HG03159 (cell line): ENCODE results near the gene UPK3A.
"Not testable (repeated sequence)": the region's sequence is repeated elsewhere in the genome, so short reads cannot be mapped to it uniquely, and the experiment has no call there.

Experiments
- ATAC-seq: cut with Tn5 transposase; IDR thresholded peaks from one replicate; pipeline ENCODE4 v1.9.1; 2021; ENCODE audit warnings: mild to moderate bottlenecking, moderate library complexity; ENCODE audit not compliant: unreplicated experiment

The UPK3A gene

DNA sequence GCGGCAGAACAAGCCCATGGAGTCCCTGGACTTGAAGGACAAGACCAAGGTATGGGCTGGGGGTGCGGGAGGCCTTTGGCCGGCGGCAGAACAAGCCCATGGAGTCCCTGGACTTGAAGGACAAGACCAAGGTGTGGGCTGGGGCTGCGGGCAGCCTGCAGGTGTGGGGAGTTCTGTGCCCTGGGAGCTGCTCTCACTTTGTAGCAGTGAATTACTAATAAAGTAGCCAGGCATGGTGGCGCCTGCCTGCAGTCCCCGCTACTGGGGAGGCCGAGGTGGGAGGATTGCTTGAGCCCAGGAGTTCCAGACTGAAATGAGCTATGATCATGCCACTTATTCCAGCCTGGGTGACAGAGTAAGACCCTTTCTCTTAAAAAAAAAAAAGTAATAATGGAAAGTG lies 43.5 kb downstream of the UPK3A start:
- not testable (repeated sequence) for ATAC-seq

- ATAC-seq, result no peak
Observed at GRCh38 chr22:45328822-45329529, 44.2 kb downstream of the UPK3A start.

DNA sequence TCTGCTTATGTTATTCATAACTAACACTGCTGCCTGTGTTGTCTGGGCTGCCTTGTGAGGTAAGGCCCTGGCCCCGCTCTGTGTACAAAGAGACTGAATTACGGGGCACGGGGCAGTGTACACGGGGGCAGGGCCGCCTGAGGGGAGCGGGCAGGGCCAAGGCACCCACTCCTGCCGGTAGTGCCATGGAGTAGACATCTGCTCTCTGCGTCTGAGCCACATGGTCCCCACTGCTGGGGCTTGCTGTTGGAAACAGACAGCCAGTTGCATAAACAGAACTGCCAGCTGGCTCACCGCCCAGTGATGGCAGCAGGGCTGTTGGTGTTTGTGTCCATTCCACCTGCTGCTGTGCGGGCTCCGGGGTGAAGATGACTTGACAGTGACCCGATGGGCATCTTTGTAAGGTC lies 44.8 kb downstream of the UPK3A start:
- ATAC-seq, result no peak

DNA sequence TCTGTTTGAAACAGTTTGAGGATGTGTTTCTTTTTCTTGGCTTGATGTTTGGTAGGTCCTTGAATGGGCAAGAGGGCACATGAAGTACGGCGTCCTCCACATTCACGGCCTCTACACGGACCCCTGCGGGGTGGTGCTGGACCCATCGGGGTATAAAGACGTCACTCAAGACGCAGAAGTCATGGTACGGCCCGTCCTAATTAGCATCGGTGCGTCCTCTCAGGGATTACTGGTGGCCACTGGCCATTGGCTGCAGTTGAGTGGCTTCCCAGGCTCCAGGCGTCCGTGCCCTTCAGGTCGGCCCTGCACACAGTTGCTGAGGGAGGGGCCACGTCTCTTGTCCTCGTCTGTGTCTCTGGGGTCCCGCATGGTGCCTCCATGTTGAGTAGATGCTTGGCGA lies 45.8 kb downstream of the UPK3A start:
- ATAC-seq, result no peak

DNA sequence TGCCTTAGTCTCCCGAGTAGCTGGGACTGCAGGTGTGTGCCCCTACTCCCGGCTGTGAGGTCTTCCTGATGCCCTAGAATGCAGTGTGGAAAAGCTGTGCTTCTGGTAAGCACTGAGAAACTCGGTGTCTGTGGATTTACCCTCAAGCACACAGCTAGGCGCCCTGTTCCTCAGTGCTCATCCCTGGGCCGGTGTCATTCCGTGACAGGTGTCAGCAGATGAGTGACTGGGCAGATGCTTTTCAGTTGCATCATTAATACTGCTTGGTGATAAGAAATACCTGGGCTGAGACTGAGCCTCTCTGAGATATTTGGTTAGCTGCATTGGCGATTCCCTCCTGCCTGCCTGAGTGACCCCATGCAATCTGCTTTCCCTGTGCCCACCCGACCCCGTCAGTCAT lies 46.7 kb downstream of the UPK3A start:
- ATAC-seq, result no peak

GRCh38 chr22:45332001-45332400 lies 47.3 kb downstream of the UPK3A start:
- ATAC-seq, result no peak

DNA sequence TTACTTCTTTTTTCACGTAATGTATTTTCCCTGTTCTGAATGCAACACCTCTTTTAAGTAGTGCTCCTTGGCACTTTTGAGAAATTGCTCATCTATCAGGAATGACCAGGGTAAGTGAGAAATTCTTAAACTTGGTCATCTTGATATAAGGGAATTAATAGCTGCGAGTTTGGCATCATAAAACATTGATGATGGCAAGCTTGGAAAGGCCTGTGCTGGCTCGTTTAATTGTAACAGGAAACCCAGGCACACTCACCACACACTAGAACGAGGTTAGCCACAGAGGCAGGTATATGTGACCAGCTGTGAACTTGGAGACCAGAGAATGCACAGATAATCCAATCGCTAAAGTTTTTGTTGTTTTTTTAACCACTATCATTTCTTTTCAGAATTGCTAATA lies 49.3 kb downstream of the UPK3A start:
- no peak for ATAC-seq

DNA sequence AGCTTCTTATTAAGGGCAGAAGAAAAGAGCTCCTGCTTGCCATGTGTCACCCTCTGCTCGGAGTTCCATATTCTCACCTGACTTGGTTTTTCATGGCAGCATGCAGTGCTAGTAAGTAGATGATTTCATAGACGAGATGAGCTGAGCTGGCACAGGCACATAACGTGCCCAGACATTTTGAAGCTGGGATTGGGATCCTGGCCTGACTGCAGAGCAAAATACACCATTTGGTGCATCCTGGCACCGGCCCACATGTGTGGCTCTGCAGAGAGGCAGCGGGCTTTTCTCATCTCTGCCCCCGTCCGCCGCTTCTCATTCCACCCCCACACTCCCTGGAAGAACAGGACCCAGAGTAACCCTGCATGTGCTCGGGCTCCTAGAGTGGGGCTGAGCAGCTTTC lies 49.8 kb downstream of the UPK3A start:
- no peak for ATAC-seq

DNA sequence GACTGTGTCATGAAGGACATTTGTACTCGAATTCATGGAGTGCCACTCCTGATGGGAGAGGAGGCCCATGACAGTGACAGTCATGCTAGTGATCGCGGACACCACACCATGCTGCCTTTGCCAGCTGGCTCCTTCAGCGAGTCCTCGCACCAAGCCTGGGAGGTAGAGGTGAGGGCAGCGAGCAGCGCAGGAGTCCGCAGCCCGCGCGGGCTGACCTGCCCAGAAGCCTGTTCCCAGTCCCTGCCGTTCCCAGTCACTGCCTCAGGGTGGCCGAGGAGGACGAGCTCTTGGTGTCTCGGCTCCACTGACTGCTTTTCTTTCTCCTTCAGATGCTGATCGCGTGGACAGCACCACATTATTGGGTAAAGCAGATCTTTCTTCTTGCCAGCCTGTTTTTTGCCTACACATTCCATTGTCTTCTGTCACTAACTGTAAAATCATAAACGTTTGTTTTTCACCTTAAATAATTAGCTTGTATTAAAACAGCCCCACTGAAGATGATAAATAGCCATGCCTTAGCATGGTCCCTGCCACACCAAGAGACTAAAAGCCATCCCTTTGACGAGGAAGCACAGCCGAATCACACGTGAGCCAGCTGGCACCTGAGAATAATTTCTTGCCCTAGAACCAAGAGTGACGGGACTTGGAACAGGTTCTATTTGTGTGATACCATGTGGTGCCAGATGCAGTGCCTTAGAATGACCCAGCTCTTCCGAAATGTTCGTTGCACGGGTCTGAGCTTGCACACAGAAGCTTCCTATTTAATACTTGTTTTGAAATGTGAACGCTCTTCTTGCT lies 50.5 kb downstream of the UPK3A start:
- no peak for ATAC-seq

GRCh38 chr22:45335854-45336522 lies 51.2 kb downstream of the UPK3A start:
- ATAC-seq, result no peak

GRCh38 chr22:45336971-45337431 lies 52.3 kb downstream of the UPK3A start:
- no peak for ATAC-seq

- no peak for ATAC-seq
Observed at GRCh38 chr22:45337536-45337935, 52.8 kb downstream of the UPK3A start.

- no peak for ATAC-seq
Observed at GRCh38 chr22:45338795-45339194, 54.0 kb downstream of the UPK3A start.

DNA sequence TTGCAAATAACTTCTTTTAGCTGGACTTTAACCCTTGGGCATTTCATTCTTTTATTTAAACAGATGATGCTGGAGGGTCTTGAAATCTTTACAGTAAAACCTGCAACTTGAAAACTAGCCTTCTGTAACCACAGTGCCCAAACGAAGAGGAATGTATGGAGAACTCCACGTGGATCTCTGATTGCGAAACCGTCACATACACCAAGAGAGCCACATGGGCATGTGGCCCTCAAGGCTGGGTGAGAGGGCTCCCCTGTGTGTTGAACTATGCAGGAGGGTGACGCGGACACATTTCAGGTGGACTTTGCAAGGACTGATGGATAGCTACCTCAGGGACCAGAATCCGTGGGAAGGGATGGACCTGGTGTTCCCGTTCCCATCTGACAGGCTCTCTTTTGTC lies 55.6 kb downstream of the UPK3A start:
- ATAC-seq, result no peak

DNA sequence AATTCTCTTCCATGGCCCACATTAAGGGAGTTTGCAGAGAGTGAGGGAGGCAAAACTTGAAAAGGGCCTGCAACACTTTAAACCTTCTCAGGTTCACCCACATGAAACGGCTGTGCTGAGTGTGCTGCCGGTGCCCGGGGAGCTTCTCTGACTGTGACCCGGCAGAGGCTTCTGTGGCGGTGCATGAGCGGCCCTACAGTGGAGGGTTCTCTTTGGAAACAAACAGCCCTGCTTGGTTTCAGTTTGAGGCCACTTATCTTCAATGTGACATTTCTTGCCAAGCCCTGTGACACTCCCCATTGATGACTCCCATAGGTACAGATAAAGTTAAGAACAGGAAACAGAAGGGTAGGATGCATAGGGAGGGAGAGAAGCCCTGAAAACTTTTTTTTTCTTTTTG lies 56.7 kb downstream of the UPK3A start:
- no peak for ATAC-seq

DNA sequence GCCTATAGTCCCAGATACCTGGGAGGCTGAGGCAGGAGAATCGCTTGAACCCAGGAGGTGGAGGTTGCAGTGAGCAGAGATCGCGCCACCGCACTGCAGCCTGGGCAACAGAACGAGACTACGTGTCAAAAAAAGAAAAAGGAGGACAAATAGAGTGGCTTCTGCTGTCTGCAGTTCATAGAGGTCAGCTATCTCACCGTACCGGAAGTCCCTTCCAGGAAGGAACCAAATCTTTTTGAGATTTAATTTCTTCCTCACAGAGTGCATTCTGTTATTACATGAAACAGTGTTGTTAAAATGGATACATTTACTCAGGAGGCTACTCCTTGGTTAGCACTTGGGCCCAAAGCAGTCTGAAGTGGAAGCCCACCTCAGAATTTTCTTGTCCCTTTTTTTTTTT lies 58.4 kb downstream of the UPK3A start:
- no peak for ATAC-seq

DNA sequence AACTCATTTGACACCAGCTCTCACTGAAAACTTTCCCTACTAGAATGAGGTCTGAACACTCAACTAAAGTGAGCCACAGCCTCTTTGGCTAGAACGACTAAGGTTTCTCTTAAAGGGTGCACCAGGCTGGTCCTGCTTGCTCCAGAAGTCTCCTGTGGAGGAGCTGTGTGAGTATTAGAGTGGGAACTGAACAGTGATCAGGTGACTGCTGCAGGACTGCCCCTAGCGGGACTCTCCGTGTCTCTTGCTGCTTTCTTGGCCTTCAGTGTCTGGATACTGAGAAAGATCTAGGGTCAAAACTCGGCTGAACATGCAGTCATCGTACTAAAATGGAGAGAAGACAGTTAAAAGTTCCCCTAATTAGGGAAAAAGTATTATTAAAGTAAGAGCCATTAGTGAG lies 59.6 kb downstream of the UPK3A start:
- no peak for ATAC-seq
